ENCODE results near the gene SMG7.

The SMG7 gene

GRCh38 chr1:183568176-183569021 is 96.1 kb downstream of the SMG7 start:
- DNase-seq, result no peak

GRCh38 chr1:183569141-183569540 is 96.8 kb downstream of the SMG7 start:
- no peak for DNase-seq

- DNase-seq, result no peak
These were observed 97.5 kb downstream of the SMG7 start for GRCh38 chr1:183569801-183570200.

- no peak for DNase-seq
These were observed 98.2 kb downstream of the SMG7 start for GRCh38 chr1:183570451-183570850.

- DNase-seq, result no peak
These were observed 99.5 kb downstream of the SMG7 start for GRCh38 chr1:183571678-183572268.

GRCh38 chr1:183572721-183573120 is 100.4 kb downstream of the SMG7 start:
- DNase-seq, result no peak

GRCh38 chr1:183575606-183576005 is 103.3 kb downstream of the SMG7 start:
- no peak for DNase-seq

- DNase-seq, result no peak
These were observed 104.2 kb downstream of the SMG7 start for GRCh38 chr1:183576537-183576936.

GRCh38 chr1:183577897-183578465 is 105.7 kb downstream of the SMG7 start:
- no peak for DNase-seq

- DNase-seq, result no peak
These were observed 106.6 kb downstream of the SMG7 start for GRCh38 chr1:183578856-183579255.

GRCh38 chr1:183580281-183580682 is 108.0 kb downstream of the SMG7 start:
- DNase-seq, result no peak

- no peak for DNase-seq
These were observed 109.9 kb downstream of the SMG7 start for GRCh38 chr1:183582021-183582713.

GRCh38 chr1:183583466-183583865 is 111.2 kb downstream of the SMG7 start:
- DNase-seq, result no peak

- DNase-seq, result no peak
These were observed 111.8 kb downstream of the SMG7 start for GRCh38 chr1:183584147-183584546.

- no peak for DNase-seq
These were observed 112.7 kb downstream of the SMG7 start for GRCh38 chr1:183585038-183585437.

- DNase-seq, result no peak
These were observed 114.2 kb downstream of the SMG7 start for GRCh38 chr1:183586455-183586854.

- DNase-seq, result no peak
These were observed 114.6 kb downstream of the SMG7 start for GRCh38 chr1:183586926-183587325.

GRCh38 chr1:183588827-183589226 is 116.5 kb downstream of the SMG7 start:
- DNase-seq, result no peak

GRCh38 chr1:183589384-183589783 is 117.1 kb downstream of the SMG7 start:
- DNase-seq, result no peak

- DNase-seq, result no peak
These were observed 117.6 kb downstream of the SMG7 start for GRCh38 chr1:183589874-183590243.

GRCh38 chr1:183590244-183591191 is 118.2 kb downstream of the SMG7 start, which contains the start of gene NCF2:
NCF2 (minus strand) TSS chr1:183590459; CDS start chr1:183590329, 130 bp downstream.
- no peak for DNase-seq

GRCh38 chr1:183592733-183593132 is 120.4 kb downstream of the SMG7 start:
- DNase-seq, result no peak

Data from effector CD8-positive, alpha-beta T cell (primary cell).